ENCODE results near the gene SGCD. TPM values are rescaled to one million over a fixed set of nuclear protein-coding genes. Genes with fewer than 3 reads are reported as not detected.

SGCD gene
- total RNA-seq, 1 experiment from 2014 or later: not detected

GRCh38 chr5:156779436-156779835 lies 452.5 kb downstream of the SGCD start:
- DNase-seq (ENCODE audit: low read depth, low spot score) (no peak), ATAC-seq (no peak)
- H3K27ac ChIP-seq (ENCODE audit: low read length): no peak overlapping the region
- no peak overlapping the region for H3K4me3 ChIP-seq (ENCODE audit: low read depth in 2 of 2, low read length in 2 of 2)
- H3K9me3 ChIP-seq (ENCODE audit: control insufficient read depth, insufficient read depth, low read depth, low read length): no peaks in the 10 kb centered on the region
- CTCF ChIA-PET: no interaction called here
- intact Hi-C loops (cut with micrococcal nuclease; ENCODE audit: unreplicated experiment): no loop called here
- no TSS peak for BruUV-seq (replicated peaks)
- no peaks in the 10 kb centered on the region for H3K36me3 ChIP-seq (ENCODE audit: control insufficient read depth, insufficient read depth, low read length)
- in situ Hi-C loops (cut with HindIII; ENCODE audit: low pct_unique_long_range_greater_than_20kb, low sequenced_read_pairs): no loop called here
- no peak for TF ChIP-seq POLR2AphosphoS5 (IDR thresholded peaks at IDR 0.05; ENCODE audit: low read depth, low read length)
- no peak for TF ChIP-seq TCF7L2 (IDR thresholded peaks at IDR 0.05; ENCODE audit: low read depth, low read length)
- TF ChIP-seq REST (IDR thresholded peaks at IDR 0.05; ENCODE audit: insufficient read depth in 1 of 2, low read depth in 2 of 2, low read length in 1 of 2): no peak
- TF ChIP-seq SIN3A (IDR thresholded peaks at IDR 0.05; ENCODE audit: borderline replicate concordance, insufficient read depth, low read depth, low read length): no peak
- TF ChIP-seq CTCF (IDR thresholded peaks at IDR 0.05): no peak
- no peaks in the 10 kb centered on the region for H3K4me1 ChIP-seq (ENCODE audit: control insufficient read depth, insufficient read depth, low read length)
- no peaks in the 10 kb centered on the region for H3K27me3 ChIP-seq (ENCODE audit: control insufficient read depth, insufficient read depth, low read length)
- POLR2A ChIA-PET: no interaction called here

- TF ChIP-seq POLR2AphosphoS5 (IDR thresholded peaks at IDR 0.05; ENCODE audit: low read depth, low read length): no peak
- no peak for TF ChIP-seq SIN3A (IDR thresholded peaks at IDR 0.05; ENCODE audit: borderline replicate concordance, insufficient read depth, low read depth, low read length)
- no peak for TF ChIP-seq TCF7L2 (IDR thresholded peaks at IDR 0.05; ENCODE audit: low read depth, low read length)
- TF ChIP-seq CTCF (IDR thresholded peaks at IDR 0.05): no peak
- no peak for TF ChIP-seq REST (IDR thresholded peaks at IDR 0.05; ENCODE audit: insufficient read depth in 1 of 2, low read depth in 2 of 2, low read length in 1 of 2)
- no peak overlapping the region for H3K4me3 ChIP-seq (ENCODE audit: low read depth in 2 of 2, low read length in 2 of 2)
- no peak for ATAC-seq
- in situ Hi-C loops (cut with HindIII; ENCODE audit: low pct_unique_long_range_greater_than_20kb, low sequenced_read_pairs) (no loop called here), intact Hi-C loops (cut with micrococcal nuclease; ENCODE audit: unreplicated experiment) (no loop called here)
- no peaks in the 10 kb centered on the region for H3K4me1 ChIP-seq (ENCODE audit: control insufficient read depth, insufficient read depth, low read length)
- H3K27ac ChIP-seq (ENCODE audit: low read length): no peak overlapping the region
- no TSS peak for BruUV-seq (replicated peaks)
- H3K36me3 ChIP-seq (ENCODE audit: control insufficient read depth, insufficient read depth, low read length): no peaks in the 10 kb centered on the region
- ChIA-PET POLR2A (no interaction called here), CTCF (no interaction called here)
- DNase-seq (ENCODE audit: low read depth, low spot score): no peak
- no peaks in the 10 kb centered on the region for H3K27me3 ChIP-seq (ENCODE audit: control insufficient read depth, insufficient read depth, low read length)
- no peaks in the 10 kb centered on the region for H3K9me3 ChIP-seq (ENCODE audit: control insufficient read depth, insufficient read depth, low read depth, low read length)
These were observed 456.1 kb downstream of the SGCD start for GRCh38 chr5:156783092-156783491.

Data from Panc1 (cell line).